MM.1S (cell line): ENCODE data around the gene SH3PXD2B.
"Not testable (repeated sequence)": the region's sequence is repeated elsewhere in the genome, so short reads cannot be mapped to it uniquely, and the experiment has no call there.

Experiments used
- DNase-seq: peaks from one replicate; pipeline ENCODE4 v3.0.0-alpha.2; 2015
- H2AFZ ChIP-seq: fragments of 300-600 bp; sonication (generic); 2 replicates; pipeline ENCODE4 v1.6.0; 2016; ENCODE audit warnings: antibody characterized with exemption, low read length
- H3F3A ChIP-seq: fragments of 300-600 bp; sonication (generic); 2 replicates; pipeline ENCODE4 v1.6.1; 2016; ENCODE audit warnings: mild to moderate bottlenecking, antibody characterized with exemption, low read length, moderate library complexity, mixed read lengths; ENCODE audit not compliant: insufficient read depth
- H3K27ac ChIP-seq: fragments of 300-600 bp; sonication (generic); 2 replicates; pipeline ENCODE4 v1.5.1; 2016; ENCODE audit warnings: mild to moderate bottlenecking, low read length
- H3K27me3 ChIP-seq: fragments of 300-600 bp; sonication (generic); replicated peaks from 2 replicates; pipeline ENCODE4 v1.6.0; 2016; ENCODE audit warnings: low read length; ENCODE audit not compliant: insufficient read depth
- H3K36me3 ChIP-seq: fragments of 300-600 bp; sonication (generic); replicated peaks from 2 replicates; pipeline ENCODE4 v1.6.1; 2016; ENCODE audit warnings: mild to moderate bottlenecking, low read length, mixed read lengths; ENCODE audit not compliant: insufficient read depth
- H3K4me1 ChIP-seq: fragments of 300-600 bp; sonication (generic); 2 replicates; pipeline ENCODE4 v1.6.1; 2016; ENCODE audit warnings: low read length, mixed read lengths
- H3K4me2 ChIP-seq: fragments of 300-600 bp; sonication (generic); 2 replicates; pipeline ENCODE4 v1.6.0; 2016; ENCODE audit warnings: low read depth, low read length
- H3K4me3 ChIP-seq: fragments of 300-600 bp; sonication (generic); 2 replicates; pipeline ENCODE4 v1.5.1; 2016; ENCODE audit warnings: low read length, mixed read lengths
- H3K79me2 ChIP-seq: fragments of 300-600 bp; sonication (generic); 2 replicates; pipeline ENCODE4 v1.6.1; 2016; ENCODE audit warnings: mixed run types, low read length, mixed read lengths
- H3K9ac ChIP-seq: fragments of 300-600 bp; sonication (generic); 2 replicates; pipeline ENCODE4 v1.6.1; 2016; ENCODE audit warnings: low read length, mixed read lengths
- H3K9me2 ChIP-seq: fragments of 300-600 bp; sonication (generic); replicated peaks from 2 replicates; pipeline ENCODE4 v1.6.1; 2016; ENCODE audit warnings: mild to moderate bottlenecking, low read length, mixed read lengths; ENCODE audit not compliant: insufficient read depth
- H3K9me3 ChIP-seq: fragments of 300-600 bp; sonication (generic); replicated peaks from 2 replicates; pipeline ENCODE4 v1.6.1; 2016; ENCODE audit warnings: mild to moderate bottlenecking, low read length, mixed read lengths; ENCODE audit not compliant: insufficient read depth
- H4K20me1 ChIP-seq: fragments of 300-600 bp; sonication (generic); 2 replicates; pipeline ENCODE4 v1.6.1; 2016; ENCODE audit warnings: mild to moderate bottlenecking, low read length, moderate library complexity, mixed read lengths; ENCODE audit not compliant: insufficient read depth
- EZH2 ChIP-seq: fragments of 300-600 bp; sonication (generic); optimal IDR thresholded peaks from 2 replicates; pipeline ENCODE3; 2017; ENCODE audit warnings: low read depth, mild to moderate bottlenecking, antibody characterized with exemption, low read length, mixed read lengths
- EZH2phosphoT487 ChIP-seq: fragments of 300-600 bp; sonication (generic); IDR thresholded peaks from 2 replicates; pipeline ENCODE4 v1.6.1; 2018; ENCODE audit warnings: antibody characterized with exemption, low read length
- TF ChIP-seq, protein P1 (sequence below): fragments of 300-600 bp; sonication (generic); IDR thresholded peaks from 2 replicates; pipeline ENCODE4 v1.5.1; 2016; ENCODE audit warnings: antibody characterized with exemption, low read length, mixed read lengths

SH3PXD2B gene

DNA sequence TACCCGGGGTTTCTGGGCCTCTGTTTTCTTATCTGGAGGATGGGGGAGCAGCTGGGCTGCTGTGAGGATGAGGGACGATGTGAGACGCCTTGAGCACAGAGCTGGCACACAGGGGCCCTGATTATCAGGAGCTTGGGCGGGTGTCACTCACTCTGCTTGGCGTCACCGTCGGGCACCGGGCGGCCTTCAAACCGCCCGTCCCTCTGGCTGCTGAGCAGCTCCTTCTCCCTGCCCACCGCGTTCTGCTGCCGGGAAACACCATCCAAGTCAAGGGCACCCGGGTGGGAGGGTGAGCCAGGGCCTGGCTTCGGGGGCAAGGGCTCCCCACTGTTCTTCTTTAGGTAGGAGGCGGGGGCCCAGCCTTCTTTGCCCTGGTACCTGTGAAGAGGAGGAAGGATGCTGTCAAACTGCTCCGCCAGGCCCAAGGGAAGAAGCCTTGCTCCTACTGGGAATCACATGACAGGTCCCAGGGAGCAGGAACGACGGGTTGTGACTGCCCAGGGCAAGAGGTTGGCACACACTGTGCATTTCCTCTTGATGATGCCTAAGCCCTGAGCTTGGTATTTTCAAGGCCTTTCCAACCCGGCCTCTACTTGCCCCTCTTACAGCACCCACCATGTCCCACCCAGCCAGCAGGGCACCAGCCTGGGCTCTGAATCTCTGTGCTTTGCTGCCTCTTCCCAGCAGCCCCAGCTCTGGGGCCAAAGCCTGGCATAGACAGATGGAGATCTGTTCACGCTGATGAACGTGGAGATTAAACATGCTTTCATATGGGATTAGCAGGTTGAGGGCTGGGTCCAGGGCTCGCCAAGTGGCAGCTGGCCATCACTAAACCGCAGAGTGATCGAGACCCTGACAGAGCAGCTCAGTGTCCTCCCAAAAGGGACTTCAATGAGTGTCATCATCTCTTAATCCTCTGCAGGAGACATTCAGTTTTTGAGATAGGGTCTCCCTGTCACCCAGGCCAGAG lies 103.8 kb downstream of the SH3PXD2B start:
- Histone ChIP-seq H3K9me3 (no peaks in the 10 kb centered on the region), H2AFZ (no peak overlapping the region), H3K4me1 (no peaks in the 10 kb centered on the region), H3K27ac (no peak overlapping the region), H3K9me2 (no peaks in the 10 kb centered on the region), H4K20me1 (no peaks in the 10 kb centered on the region), H3K79me2 (no peaks in the 10 kb centered on the region), H3K9ac (no peak overlapping the region), H3K4me2 (no peak overlapping the region), H3F3A (no peaks in the 10 kb centered on the region), H3K36me3 (no peaks in the 10 kb centered on the region), H3K4me3 (no peak overlapping the region), H3K27me3 (no peaks in the 10 kb centered on the region)
- DNase-seq = no peak
- TF ChIP-seq, protein P1, sequence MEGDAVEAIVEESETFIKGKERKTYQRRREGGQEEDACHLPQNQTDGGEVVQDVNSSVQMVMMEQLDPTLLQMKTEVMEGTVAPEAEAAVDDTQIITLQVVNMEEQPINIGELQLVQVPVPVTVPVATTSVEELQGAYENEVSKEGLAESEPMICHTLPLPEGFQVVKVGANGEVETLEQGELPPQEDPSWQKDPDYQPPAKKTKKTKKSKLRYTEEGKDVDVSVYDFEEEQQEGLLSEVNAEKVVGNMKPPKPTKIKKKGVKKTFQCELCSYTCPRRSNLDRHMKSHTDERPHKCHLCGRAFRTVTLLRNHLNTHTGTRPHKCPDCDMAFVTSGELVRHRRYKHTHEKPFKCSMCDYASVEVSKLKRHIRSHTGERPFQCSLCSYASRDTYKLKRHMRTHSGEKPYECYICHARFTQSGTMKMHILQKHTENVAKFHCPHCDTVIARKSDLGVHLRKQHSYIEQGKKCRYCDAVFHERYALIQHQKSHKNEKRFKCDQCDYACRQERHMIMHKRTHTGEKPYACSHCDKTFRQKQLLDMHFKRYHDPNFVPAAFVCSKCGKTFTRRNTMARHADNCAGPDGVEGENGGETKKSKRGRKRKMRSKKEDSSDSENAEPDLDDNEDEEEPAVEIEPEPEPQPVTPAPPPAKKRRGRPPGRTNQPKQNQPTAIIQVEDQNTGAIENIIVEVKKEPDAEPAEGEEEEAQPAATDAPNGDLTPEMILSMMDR = no peak
- TF ChIP-seq EZH2phosphoT487 (no peak), EZH2 (no peak)

DNA sequence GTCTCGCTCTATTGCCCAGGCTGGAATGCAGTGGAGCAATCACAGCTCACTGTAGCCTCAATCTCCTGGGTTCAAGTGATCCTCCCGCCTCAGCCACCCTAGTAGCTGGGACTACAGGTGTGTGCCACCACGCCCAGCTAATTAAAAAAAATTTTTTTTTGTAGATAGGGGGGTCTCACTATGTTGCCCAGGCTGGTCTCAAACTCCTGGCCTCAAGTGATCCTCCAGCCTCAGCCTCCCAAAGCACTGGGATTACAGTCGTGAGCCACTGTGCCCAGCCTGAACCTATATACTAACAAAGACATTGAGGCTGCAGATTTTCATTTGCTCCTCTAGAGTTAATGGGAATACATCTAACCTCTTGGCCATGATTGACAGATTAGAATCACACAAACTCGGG lies 105.6 kb downstream of the SH3PXD2B start:
- not testable (repeated sequence) for H3K79me2 ChIP-seq, H3F3A ChIP-seq, H3K4me3 ChIP-seq, H3K9me2 ChIP-seq, H4K20me1 ChIP-seq, H3K27ac ChIP-seq, DNase-seq, H3K9ac ChIP-seq, H3K36me3 ChIP-seq, H3K9me3 ChIP-seq, H3K4me1 ChIP-seq, H3K4me2 ChIP-seq, H2AFZ ChIP-seq, H3K27me3 ChIP-seq

DNA sequence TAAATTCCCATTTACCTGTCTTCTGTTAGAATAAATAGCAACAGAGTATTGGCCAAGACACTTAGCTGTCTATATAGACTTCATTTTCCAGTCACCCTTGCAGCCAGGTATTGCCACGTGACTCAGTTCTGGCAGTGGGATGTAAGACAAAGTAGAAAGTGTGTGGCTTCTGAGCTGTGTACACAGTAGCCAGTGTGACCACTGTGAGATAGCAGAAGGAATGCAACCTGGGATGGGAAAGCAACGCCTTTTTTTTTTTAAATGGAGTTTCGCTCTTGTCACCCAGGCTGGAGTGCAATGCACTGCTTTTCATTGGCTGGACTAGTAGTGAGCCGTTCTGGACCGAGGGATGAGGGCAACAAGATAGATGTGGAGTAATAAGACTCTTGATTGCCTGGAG lies 106.2 kb downstream of the SH3PXD2B start:
- Histone ChIP-seq H3K36me3 (no peaks in the 10 kb centered on the region), H3F3A (no peaks in the 10 kb centered on the region), H3K27me3 (no peaks in the 10 kb centered on the region), H3K79me2 (no peaks in the 10 kb centered on the region), H3K4me2 (no peak overlapping the region), H3K4me3 (no peak overlapping the region), H3K4me1 (no peaks in the 10 kb centered on the region), H4K20me1 (no peaks in the 10 kb centered on the region), H3K27ac (no peak overlapping the region), H2AFZ (no peak overlapping the region), H3K9me3 (no peaks in the 10 kb centered on the region), H3K9ac (no peak overlapping the region), H3K9me2 (no peaks in the 10 kb centered on the region)
- no peak for DNase-seq
- no peak for TF ChIP-seq EZH2phosphoT487
- TF ChIP-seq, protein P1 = no peak
- no peak for TF ChIP-seq EZH2

DNA sequence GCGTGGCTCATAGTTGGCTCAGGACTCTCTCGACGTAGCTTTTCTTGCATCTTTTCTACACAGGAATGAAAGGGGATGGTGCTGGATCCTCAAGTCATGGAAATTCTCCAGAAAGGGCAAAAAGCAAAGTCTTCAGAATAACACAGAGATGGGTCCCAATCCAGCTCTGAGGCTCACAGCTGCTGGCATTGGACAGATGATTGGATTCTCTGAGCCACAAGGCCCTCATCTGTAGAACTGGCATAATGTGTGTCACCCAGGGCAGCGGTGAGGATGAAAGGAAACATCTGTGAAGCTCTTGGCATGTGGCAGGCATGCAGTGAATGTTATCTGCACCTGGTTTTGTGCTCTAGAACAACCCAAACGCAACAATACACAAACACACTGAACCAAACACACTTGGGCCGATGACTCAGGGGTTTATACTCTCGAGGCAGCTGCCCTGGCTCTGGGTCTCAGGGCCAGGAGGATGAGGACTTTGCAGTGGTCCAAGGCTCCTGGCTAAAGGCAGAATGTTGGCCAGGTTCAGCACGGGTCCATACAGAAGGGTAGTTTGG lies 106.8 kb downstream of the SH3PXD2B start:
- no peaks in the 10 kb centered on the region for H3K9me3 ChIP-seq
- H4K20me1 ChIP-seq = no peaks in the 10 kb centered on the region
- H3K4me2 ChIP-seq = no peak overlapping the region
- H3K9ac ChIP-seq = no peak overlapping the region
- H3K36me3 ChIP-seq = no peaks in the 10 kb centered on the region
- H3K27ac ChIP-seq = no peak overlapping the region
- TF ChIP-seq EZH2phosphoT487 (no peak), EZH2 (no peak)
- TF ChIP-seq, protein P1 = no peak
- H3K27me3 ChIP-seq = no peaks in the 10 kb centered on the region
- no peak overlapping the region for H3K4me3 ChIP-seq
- H3K9me2 ChIP-seq = no peaks in the 10 kb centered on the region
- no peak overlapping the region for H2AFZ ChIP-seq
- DNase-seq = no peak
- H3K4me1 ChIP-seq = no peaks in the 10 kb centered on the region
- H3K79me2 ChIP-seq = no peaks in the 10 kb centered on the region
- H3F3A ChIP-seq = no peaks in the 10 kb centered on the region
